GM21447 (cell line): Measurements from ENCODE around the gene SH3YL1.

Source experiments
- ATAC-seq: cut with Tn5 transposase; IDR thresholded peaks from one replicate; pipeline ENCODE4 v1.9.1; 2021; ENCODE audit not compliant: unreplicated experiment

Gene SH3YL1

GRCh38 chr2:223971-224760 is 39.7 kb downstream of the SH3YL1 start:
- no peak for ATAC-seq

- no peak for ATAC-seq
Measured at GRCh38 chr2:223451-223850, 40.4 kb downstream of the SH3YL1 start.

DNA sequence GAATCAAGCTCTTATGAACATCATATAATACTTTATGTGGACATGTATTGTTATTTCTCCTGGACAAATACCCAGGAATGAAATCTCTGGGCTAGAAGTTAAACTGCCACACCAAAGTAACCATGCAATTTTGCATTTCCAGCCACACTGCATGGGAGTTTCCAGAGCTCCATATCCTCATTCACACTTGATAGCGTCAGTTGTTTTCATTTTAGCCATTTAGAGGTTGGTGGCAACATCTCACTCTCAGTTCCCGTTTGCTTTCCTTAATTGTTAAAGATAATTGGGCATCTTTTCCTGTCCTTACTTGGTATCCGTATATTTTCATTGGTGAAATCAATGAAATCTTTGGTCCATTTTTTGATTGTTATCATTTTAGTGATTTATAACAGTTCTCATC is 47.8 kb downstream of the SH3YL1 start:
- no peak for ATAC-seq

DNA sequence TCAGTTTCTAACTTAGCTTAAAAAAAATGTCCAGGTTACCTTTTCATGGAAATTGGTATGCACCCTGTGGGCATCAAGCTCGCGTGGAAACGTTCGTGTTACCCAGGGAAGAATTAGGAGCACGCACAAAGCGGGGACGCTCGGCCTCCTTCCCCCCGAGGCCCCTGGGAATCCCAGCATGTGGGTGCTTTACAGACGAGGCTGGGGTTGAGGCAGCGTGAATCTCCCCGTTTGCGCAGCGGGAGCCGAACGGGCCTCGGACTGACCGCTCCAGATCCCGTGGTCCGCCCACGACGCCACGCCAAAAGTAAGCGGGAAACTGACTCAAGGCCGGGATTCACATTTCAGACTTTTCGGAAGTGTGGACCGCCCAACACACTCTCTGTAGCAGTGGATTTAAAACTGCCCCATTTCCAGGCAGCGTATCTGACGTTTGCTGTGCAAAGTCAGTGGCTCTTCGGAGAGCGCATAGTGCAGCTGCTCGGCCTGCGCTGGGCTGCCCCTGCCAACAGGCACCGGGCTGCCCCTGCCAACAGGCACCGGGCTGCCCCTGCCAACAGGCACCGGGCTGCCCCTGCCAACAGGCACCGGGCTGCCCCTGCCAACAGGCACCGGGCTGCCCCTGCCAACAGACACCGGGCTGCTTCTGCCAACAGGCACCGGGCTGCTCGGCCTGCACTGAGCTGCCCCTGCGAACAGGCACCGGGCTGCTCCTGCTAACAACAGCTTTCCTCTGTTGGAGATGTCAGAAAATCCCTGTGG is 49.7 kb downstream of the SH3YL1 start:
- no peak for ATAC-seq

GRCh38 chr2:211486-212184 is 52.2 kb downstream of the SH3YL1 start:
- no peak for ATAC-seq

DNA sequence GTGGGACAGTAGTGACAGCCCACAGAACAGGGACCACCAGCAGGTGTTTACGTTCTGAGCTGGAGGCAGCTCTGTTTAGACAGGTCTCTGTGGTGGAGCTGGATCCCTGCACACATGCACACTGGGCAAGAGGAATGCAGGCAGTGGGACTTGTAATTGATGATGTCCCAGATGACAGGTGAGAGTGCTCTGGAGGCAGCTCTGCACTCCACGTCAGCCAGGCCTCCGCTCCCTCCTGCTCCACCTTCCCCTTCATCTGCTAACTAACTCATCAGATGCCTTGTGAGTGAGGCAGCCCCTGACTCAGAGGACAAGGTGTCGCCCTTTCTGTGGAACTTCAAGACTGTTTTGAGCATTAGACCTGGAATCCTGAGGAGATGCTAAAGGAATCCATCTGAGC is 53.2 kb downstream of the SH3YL1 start:
- ATAC-seq, result no peak

- no peak for ATAC-seq
Measured at GRCh38 chr2:209470-209869, 54.4 kb downstream of the SH3YL1 start.

DNA sequence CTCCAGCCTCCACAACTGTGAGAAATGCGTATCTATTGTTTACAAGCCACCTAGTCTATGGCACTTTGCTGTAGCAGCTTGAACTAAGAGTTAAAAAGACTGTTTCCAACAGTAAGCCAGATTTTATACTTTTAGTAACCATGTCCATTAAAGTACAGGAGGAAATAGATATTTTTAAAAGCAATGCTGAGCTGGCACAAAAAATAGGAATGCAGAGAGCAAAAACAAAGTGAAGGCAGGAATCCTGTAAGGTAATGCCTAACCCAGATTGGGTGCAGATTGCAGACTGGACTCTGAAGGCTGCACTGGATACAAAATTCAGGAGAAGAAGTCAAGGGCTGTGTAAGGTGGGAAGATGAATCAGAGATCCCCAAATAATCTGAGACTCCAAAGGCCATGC is 55.5 kb downstream of the SH3YL1 start:
- no peak for ATAC-seq

DNA sequence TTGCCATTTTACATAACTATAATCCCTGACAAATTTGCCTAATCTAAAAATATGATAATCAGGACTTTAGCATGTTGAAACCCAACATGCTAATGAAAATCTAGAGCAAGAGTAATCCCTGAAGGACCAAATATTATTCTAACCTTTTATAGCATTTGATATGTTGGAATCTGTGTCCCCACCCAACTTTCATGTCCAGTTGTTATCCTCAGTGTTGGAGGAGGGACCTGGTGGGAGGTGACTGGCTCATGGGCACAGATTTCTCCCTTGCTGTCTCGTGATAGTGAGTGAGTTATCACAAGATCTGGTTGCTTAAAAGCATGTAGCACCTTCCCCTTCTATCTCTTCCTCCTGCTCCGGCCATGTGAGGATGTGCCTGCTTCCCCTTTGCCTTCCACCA is 59.8 kb downstream of the SH3YL1 start:
- no peak for ATAC-seq

- ATAC-seq, result no peak
Measured at GRCh38 chr2:203401-203800, 60.4 kb downstream of the SH3YL1 start.

- ATAC-seq, result no peak
Measured at GRCh38 chr2:202945-203344, 60.9 kb downstream of the SH3YL1 start.

DNA sequence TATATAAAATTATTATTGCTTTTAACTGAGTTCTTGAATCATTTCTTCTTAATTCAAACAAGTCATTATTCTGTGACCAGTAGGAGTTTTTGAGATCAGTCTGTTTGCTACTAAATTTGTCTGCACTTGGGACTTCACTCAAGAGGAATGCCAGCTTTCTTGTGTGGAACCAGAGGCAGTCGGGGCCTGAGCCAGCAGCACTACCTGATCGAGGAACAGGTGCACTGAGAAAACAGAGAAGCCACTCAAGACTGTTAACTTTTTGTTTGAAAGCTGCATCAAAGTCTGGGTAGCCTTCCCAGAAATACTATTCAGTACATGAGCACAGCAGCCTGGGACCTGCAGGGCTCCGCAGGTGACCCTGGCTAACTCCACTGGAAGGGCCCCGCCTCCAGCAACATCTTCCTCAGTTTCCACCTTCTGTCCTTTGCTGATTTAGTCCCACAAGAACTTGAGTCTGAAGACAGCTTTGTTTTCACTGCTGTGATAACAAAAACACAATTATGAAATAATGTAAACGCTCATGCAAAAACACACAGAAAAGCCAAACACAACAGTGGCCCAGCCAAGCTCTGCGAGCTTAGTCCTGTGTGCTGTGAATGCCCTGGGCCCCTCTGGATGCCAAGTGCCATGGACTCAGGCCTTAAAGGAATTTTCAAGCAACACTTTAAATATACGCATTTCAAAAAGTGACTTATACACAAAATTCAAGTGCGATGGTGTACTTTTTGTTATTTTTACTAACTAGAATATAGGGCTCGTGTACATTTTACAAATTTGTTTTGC is 62.0 kb downstream of the SH3YL1 start:
- no peak for ATAC-seq

GRCh38 chr2:199041-199966 is 64.5 kb downstream of the SH3YL1 start:
- ATAC-seq, result no peak

GRCh38 chr2:196406-196805 is 67.4 kb downstream of the SH3YL1 start:
- no peak for ATAC-seq

- ATAC-seq, result no peak
Measured at GRCh38 chr2:195932-196331, 67.9 kb downstream of the SH3YL1 start.

DNA sequence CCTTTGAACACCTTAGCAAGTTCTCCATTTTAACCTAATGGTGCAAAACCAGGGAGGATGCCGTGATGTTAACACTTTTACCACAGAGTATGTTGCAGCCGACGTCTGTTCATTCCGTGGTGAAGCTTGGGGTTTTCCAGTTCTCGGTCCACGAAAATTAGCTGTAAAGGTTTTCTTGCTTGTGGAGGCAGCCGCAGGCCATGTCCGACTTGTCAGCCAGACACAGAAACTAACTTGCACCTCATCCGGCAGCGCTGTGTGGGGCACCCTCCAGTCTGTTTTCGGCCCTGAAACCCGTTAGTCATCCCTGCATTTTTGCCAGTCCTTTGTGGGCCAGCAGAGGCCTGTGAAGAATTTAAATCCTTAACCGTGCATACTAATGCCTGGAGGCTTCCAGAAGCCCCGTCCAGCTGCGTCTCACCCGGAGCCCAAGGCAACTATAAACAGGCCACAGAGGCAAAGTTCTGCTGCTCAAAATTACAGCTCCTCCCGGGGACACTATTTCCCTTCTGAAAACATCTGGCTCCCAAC is 70.6 kb downstream of the SH3YL1 start:
- ATAC-seq, result no peak

GRCh38 chr2:191311-192190 is 72.3 kb downstream of the SH3YL1 start:
- no peak for ATAC-seq

DNA sequence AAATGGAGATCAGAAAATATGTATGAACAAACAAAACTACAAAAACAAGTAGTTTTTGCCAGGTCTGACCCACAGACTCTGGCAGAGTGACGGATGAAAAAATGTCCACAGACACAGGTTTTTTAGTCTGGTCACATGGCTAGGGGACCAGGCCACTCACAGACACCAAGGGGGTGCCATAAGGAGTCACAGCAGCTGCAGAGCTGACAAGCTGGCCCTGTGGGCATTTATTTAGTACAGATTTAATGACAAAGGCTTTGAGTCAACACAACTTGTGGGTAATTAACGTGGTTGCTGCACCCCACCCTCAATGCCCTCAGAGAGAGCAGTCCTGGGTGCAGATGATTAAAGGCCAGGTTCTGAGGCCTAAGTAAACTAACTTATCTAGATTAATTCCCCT is 76.0 kb downstream of the SH3YL1 start:
- no peak for ATAC-seq

DNA sequence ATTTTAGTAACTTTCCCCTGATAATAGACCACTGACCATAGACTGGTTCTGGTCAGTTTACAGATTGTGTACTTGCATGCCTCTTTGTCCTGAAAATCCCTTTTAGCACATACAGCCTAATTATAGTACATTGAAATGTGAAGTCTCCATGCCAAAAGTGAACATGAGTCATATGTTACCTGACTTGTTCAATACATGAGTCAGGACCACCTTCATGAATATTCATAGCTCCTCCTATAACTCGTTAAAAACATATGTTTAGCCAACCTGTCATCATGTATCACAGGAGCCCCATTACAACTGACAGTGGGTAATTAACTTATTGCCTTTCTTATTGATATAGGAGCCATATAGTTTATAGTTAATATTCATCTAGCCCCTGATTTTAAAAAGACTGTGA is 78.6 kb downstream of the SH3YL1 start:
- ATAC-seq, result no peak
